ENCODE measurements around the gene CAPZA2. TPM values are rescaled to one million over a fixed set of nuclear protein-coding genes. Genes with fewer than 3 reads are reported as not detected.

CAPZA2 gene
- total RNA-seq, 1 donor from 2014 or later: 210 TPM

- H3K4me1 Mint-ChIP-seq: no peaks in the 10 kb centered on the region
- H3K4me2 ChIP-seq: no peak overlapping the region
- H3K27me3 Mint-ChIP-seq (ENCODE audit: insufficient read depth, low read depth): no peaks in the 10 kb centered on the region
These were observed 15.2 kb downstream of the CAPZA2 start for GRCh38 chr7:116877443-116878217.

GRCh38 chr7:116884691-116885090 lies 22.3 kb downstream of the CAPZA2 start:
- Histone ChIP-seq H3K9me3 (ENCODE audit: low read depth) (peaks cover 12% of the 10 kb centered on the region), H3K4me3 (no peak overlapping the region), H3F3A (ENCODE audit: low read depth) (no peaks in the 10 kb centered on the region), H3K27me3 (no peaks in the 10 kb centered on the region), H3K4me2 (no peak overlapping the region), H3K4me1 (no peaks in the 10 kb centered on the region), H3K36me3 (peaks cover 9% of the 10 kb centered on the region), H3K27ac (no peak overlapping the region), H3K9ac (no peak overlapping the region), H3K79me2 (ENCODE audit: low read depth) (peaks cover 95% of the 10 kb centered on the region), H4K20me1 (ENCODE audit: low read depth) (peaks cover 72% of the 10 kb centered on the region), H2AFZ (replicated peaks) (no peak overlapping the region)
- no peak for DNase-seq (ENCODE audit: low spot score)
- H3K27ac Mint-ChIP-seq: no peak overlapping the region
- no peaks in the 10 kb centered on the region for H3K27me3 Mint-ChIP-seq (ENCODE audit: insufficient read depth, low read depth)
- H3K4me1 Mint-ChIP-seq: no peaks in the 10 kb centered on the region
- no peak for TF ChIP-seq EZH2 (IDR thresholded peaks at IDR 0.05)
- TF ChIP-seq CTCF (IDR thresholded peaks at IDR 0.05): no peak
- TF ChIP-seq EZH2phosphoT487 (IDR thresholded peaks at IDR 0.05): no peak
- H3K9me3 Mint-ChIP-seq: peaks cover 17% of the 10 kb centered on the region
- peaks cover 35% of the 10 kb centered on the region for H3K36me3 Mint-ChIP-seq
- no peak overlapping the region for H3K4me3 Mint-ChIP-seq

More at GRCh38 chr7:116877443-116878217, 15.2 kb downstream of the CAPZA2 start:
- H4K20me1 ChIP-seq (ENCODE audit: low read depth): peaks cover 69% of the 10 kb centered on the region
- H2AFZ ChIP-seq (replicated peaks): no peak overlapping the region
- H3K9me3 Mint-ChIP-seq: peaks cover 19% of the 10 kb centered on the region
- H3F3A ChIP-seq (ENCODE audit: low read depth): no peaks in the 10 kb centered on the region
- no peaks in the 10 kb centered on the region for H3K9me3 ChIP-seq (ENCODE audit: low read depth)
- no peak overlapping the region for H3K9ac ChIP-seq
- H3K36me3 ChIP-seq: no peaks in the 10 kb centered on the region
- no peak overlapping the region for H3K27ac ChIP-seq
- TF ChIP-seq EZH2phosphoT487 (IDR thresholded peaks at IDR 0.05) (no peak), CTCF (IDR thresholded peaks at IDR 0.05) (no peak), EZH2 (IDR thresholded peaks at IDR 0.05) (no peak)
- no peak overlapping the region for H3K27ac Mint-ChIP-seq
- peaks cover 97% of the 10 kb centered on the region for H3K79me2 ChIP-seq (ENCODE audit: low read depth)
- peaks cover 27% of the 10 kb centered on the region for H3K36me3 Mint-ChIP-seq
- no peaks in the 10 kb centered on the region for H3K4me1 ChIP-seq
- no peak overlapping the region for H3K4me3 ChIP-seq
- no peak for DNase-seq (ENCODE audit: low spot score)
- no peaks in the 10 kb centered on the region for H3K27me3 ChIP-seq
- no peak overlapping the region for H3K4me3 Mint-ChIP-seq

- Mint-ChIP-seq H3K36me3 (peaks cover 40% of the 10 kb centered on the region), H3K4me3 (no peak overlapping the region), H3K4me1 (no peaks in the 10 kb centered on the region), H3K27me3 (ENCODE audit: insufficient read depth, low read depth) (no peaks in the 10 kb centered on the region), H3K9me3 (peaks cover 17% of the 10 kb centered on the region), H3K27ac (no peak overlapping the region)
- Histone ChIP-seq H3K9me3 (ENCODE audit: low read depth) (peaks cover 12% of the 10 kb centered on the region), H4K20me1 (ENCODE audit: low read depth) (peaks cover 72% of the 10 kb centered on the region), H3K27me3 (no peaks in the 10 kb centered on the region), H3K9ac (no peak overlapping the region), H3K4me2 (no peak overlapping the region), H3K27ac (no peak overlapping the region), H2AFZ (replicated peaks) (no peak overlapping the region), H3K4me3 (no peak overlapping the region), H3F3A (ENCODE audit: low read depth) (no peaks in the 10 kb centered on the region), H3K4me1 (no peaks in the 10 kb centered on the region), H3K36me3 (peaks cover 13% of the 10 kb centered on the region), H3K79me2 (ENCODE audit: low read depth) (peaks cover 93% of the 10 kb centered on the region)
- TF ChIP-seq EZH2 (IDR thresholded peaks at IDR 0.05) (no peak), CTCF (IDR thresholded peaks at IDR 0.05) (no peak)
- no peak for DNase-seq (ENCODE audit: low spot score)
These were observed 23.3 kb downstream of the CAPZA2 start for GRCh38 chr7:116885724-116886123.
